Dedifferentiated amniotic fluid mesenchymal stem cell (primary cell): ENCODE results near the gene PHTF2.
"Not testable (repeated sequence)": the region's sequence is repeated elsewhere in the genome, so short reads cannot be mapped to it uniquely, and the experiment has no call there.

Source experiments
- DNase-seq: peaks from one replicate; pipeline ENCODE4 v3.0.0-alpha.2; 2016; ENCODE audit errors: extremely low spot score

Gene PHTF2

GRCh38 chr7:77798394-77799077, at the start of gene PHTF2, which contains the start of gene TMEM60:
PHTF2 (plus strand) TSS chr7:77798773.
TMEM60 (minus strand) TSS chr7:77798434; CDS start chr7:77794373, 4,061 bp downstream.
- DNase-seq, result peak; percentile 100

GRCh38 chr7:77752016-77752415, 46.6 kb upstream of the PHTF2 start:
- no peak for DNase-seq

- no peak for DNase-seq
These were observed 45.4 kb upstream of the PHTF2 start for GRCh38 chr7:77753173-77753572.

GRCh38 chr7:77757589-77757988, 41.0 kb upstream of the PHTF2 start:
- no peak for DNase-seq

- peak; percentile 81 for DNase-seq
These were observed 39.2 kb upstream of the PHTF2 start for GRCh38 chr7:77759294-77759889.

GRCh38 chr7:77760809-77761453, 37.6 kb upstream of the PHTF2 start:
- DNase-seq, result no peak

- DNase-seq, result no peak
These were observed 33.1 kb upstream of the PHTF2 start for GRCh38 chr7:77765481-77765880.

- peak; percentile 22 for DNase-seq
These were observed 32.4 kb upstream of the PHTF2 start for GRCh38 chr7:77765906-77766800.

GRCh38 chr7:77766801-77767605, 31.6 kb upstream of the PHTF2 start:
- no peak for DNase-seq

GRCh38 chr7:77770316-77770715, 28.3 kb upstream of the PHTF2 start:
- DNase-seq, result no peak

- no peak for DNase-seq
These were observed 26.7 kb upstream of the PHTF2 start for GRCh38 chr7:77771901-77772300.

GRCh38 chr7:77778535-77778934, 20.0 kb upstream of the PHTF2 start:
- no peak for DNase-seq

GRCh38 chr7:77782383-77782782, 16.2 kb upstream of the PHTF2 start:
- DNase-seq, result no peak

- peak; percentile 12 for DNase-seq
These were observed 15.5 kb upstream of the PHTF2 start for GRCh38 chr7:77783111-77783510.

- no peak for DNase-seq
These were observed 15.0 kb upstream of the PHTF2 start for GRCh38 chr7:77783545-77783944.

- not testable (repeated sequence) for DNase-seq
These were observed 14.1 kb upstream of the PHTF2 start for GRCh38 chr7:77784426-77784825.

GRCh38 chr7:77786018-77786417, 12.6 kb upstream of the PHTF2 start:
- DNase-seq, result no peak

GRCh38 chr7:77786741-77787140, 11.8 kb upstream of the PHTF2 start:
- no peak for DNase-seq

GRCh38 chr7:77788327-77788902, 10.2 kb upstream of the PHTF2 start:
- DNase-seq, result no peak

- DNase-seq, result no peak
These were observed 7.2 kb upstream of the PHTF2 start for GRCh38 chr7:77791336-77791735.

- DNase-seq, result no peak
These were observed 6.6 kb upstream of the PHTF2 start for GRCh38 chr7:77791956-77792355.
